Breast epithelium (tissue), 3 donors: Measurements from ENCODE around the gene KCNK5.

Experiments used
- POLR2A ChIP-seq: fragments of 450-650 bp; IDR thresholded peaks from one replicate; pipeline ENCODE4 v1.6.1; 2016; ENCODE audit warnings: antibody characterized with exemption, mild to moderate bottlenecking, moderate library complexity
- POLR2AphosphoS5 ChIP-seq, 3 donors: sonication (generic); formaldehyde crosslinking; IDR thresholded peaks; one replicate each; pipeline ENCODE4 v1.6.1; 2017; ENCODE audit warnings: antibody characterized with exemption in 3 of 3
- TF ChIP-seq, protein P1 (sequence below), 3 donors: fragments of 450-650 bp; IDR thresholded peaks; one replicate each; pipeline ENCODE4 v1.5.1; 2016 to 2017; ENCODE audit warnings: antibody characterized with exemption in 3 of 3, mild to moderate bottlenecking in 3 of 3, moderate library complexity in 3 of 3

DNA sequence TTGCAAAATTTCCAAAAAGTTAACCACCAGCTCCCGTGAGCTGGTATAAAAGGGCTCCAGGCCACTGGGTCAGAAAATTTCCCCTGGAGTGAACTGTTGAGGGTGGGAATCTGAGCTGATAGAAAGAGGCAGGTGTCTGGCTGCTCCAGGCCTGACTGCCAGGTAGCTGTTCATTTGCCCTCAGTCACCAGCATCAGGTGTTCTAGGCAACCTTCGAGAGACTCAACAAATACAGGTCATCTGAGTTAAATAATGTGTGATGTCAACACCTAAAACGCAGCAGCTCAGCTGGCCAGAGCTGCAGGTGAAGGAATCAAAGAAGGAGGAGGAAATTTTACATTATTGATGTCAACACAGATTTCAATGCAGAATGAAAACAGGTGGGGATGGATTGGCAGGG is 46.7 kb downstream of the KCNK5 start:
- TF ChIP-seq, protein P1, sequence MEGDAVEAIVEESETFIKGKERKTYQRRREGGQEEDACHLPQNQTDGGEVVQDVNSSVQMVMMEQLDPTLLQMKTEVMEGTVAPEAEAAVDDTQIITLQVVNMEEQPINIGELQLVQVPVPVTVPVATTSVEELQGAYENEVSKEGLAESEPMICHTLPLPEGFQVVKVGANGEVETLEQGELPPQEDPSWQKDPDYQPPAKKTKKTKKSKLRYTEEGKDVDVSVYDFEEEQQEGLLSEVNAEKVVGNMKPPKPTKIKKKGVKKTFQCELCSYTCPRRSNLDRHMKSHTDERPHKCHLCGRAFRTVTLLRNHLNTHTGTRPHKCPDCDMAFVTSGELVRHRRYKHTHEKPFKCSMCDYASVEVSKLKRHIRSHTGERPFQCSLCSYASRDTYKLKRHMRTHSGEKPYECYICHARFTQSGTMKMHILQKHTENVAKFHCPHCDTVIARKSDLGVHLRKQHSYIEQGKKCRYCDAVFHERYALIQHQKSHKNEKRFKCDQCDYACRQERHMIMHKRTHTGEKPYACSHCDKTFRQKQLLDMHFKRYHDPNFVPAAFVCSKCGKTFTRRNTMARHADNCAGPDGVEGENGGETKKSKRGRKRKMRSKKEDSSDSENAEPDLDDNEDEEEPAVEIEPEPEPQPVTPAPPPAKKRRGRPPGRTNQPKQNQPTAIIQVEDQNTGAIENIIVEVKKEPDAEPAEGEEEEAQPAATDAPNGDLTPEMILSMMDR (IDR thresholded peaks at IDR 0.05) = no peak
- no peak for TF ChIP-seq POLR2A
- no peak for TF ChIP-seq POLR2AphosphoS5 (IDR thresholded peaks at IDR 0.05)
